ENCODE data around the gene KIF20B.

The KIF20B gene

DNA sequence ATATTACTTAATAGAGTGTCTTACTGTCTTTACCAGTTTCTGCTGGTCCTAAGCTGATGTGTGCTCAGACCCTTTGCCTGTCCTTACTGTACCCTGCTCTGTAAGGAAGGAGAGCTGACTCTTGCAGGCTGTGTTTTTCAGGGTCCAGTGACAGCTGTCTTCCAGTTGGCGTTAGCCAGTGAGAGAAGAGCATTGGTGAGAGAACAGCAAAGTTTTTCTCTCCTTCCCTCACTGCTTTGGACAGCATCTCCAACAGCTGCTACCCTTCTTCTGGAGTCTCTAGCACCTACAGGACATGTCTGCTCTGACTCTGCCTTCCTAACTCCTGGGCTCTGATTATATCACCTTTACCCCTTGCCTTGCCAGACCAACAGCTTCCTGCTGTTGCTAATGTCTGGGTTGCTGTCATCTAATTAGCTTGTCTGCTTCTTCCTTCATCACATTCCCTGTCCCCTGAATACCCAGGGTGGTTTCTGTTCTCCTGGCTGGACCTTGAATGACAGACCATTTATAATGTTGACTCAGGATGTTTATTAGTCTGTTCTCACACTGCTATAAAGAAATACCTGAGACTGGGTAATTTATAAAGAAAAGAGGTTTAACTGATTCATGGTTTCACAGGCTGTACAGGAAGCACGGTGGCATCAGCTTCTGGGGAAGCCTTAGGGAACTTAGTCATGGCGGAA is 32.9 kb upstream of the KIF20B start:
- CTCF ChIA-PET, result interaction anchor here (1.0 to 4.4 kb wide), 6 partner anchors 9 to 25 kb away, joined by 3 to 24 read pairs (median 3); no protein-coding TSS in a partner anchor
- TF ChIP-seq, protein P1, sequence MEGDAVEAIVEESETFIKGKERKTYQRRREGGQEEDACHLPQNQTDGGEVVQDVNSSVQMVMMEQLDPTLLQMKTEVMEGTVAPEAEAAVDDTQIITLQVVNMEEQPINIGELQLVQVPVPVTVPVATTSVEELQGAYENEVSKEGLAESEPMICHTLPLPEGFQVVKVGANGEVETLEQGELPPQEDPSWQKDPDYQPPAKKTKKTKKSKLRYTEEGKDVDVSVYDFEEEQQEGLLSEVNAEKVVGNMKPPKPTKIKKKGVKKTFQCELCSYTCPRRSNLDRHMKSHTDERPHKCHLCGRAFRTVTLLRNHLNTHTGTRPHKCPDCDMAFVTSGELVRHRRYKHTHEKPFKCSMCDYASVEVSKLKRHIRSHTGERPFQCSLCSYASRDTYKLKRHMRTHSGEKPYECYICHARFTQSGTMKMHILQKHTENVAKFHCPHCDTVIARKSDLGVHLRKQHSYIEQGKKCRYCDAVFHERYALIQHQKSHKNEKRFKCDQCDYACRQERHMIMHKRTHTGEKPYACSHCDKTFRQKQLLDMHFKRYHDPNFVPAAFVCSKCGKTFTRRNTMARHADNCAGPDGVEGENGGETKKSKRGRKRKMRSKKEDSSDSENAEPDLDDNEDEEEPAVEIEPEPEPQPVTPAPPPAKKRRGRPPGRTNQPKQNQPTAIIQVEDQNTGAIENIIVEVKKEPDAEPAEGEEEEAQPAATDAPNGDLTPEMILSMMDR (IDR thresholded peaks at IDR 0.05; ENCODE audit: control extremely low read depth, extremely low read depth, low read depth, missing control alignments), result no peak
- no peak for DNase-seq (ENCODE audit: extremely low spot score)
- POLR2A ChIA-PET, result no interaction called here

DNA sequence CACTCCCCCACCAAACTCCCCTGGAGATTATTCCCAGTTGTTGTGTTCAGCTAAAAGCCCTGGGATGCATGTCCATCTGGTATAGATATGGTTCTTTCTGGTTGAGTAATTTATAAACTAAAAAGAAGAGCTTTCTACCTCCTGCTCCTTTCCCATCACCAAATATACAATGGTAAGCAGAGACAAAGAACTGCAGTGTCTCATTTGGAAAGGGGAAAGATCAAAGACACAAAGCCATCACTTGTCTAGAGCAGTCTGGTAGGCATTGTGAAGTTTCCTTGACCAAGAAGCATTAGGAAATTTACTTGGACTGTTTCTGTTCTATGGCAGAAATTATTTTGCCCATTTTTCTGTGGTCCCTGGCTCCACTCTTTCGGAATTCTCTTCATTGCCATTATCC is 31.4 kb upstream of the KIF20B start:
- TF ChIP-seq, protein P1 (IDR thresholded peaks at IDR 0.05; ENCODE audit: control extremely low read depth, extremely low read depth, low read depth, missing control alignments), result no peak
- POLR2A ChIA-PET, result no interaction called here
- no peak for DNase-seq (ENCODE audit: extremely low spot score)
- CTCF ChIA-PET, result interaction anchor here (0.9 to 4.4 kb wide), 3 partner anchors 11 to 21 kb away, joined by 3 to 24 read pairs (median 4); no protein-coding TSS in a partner anchor

DNA sequence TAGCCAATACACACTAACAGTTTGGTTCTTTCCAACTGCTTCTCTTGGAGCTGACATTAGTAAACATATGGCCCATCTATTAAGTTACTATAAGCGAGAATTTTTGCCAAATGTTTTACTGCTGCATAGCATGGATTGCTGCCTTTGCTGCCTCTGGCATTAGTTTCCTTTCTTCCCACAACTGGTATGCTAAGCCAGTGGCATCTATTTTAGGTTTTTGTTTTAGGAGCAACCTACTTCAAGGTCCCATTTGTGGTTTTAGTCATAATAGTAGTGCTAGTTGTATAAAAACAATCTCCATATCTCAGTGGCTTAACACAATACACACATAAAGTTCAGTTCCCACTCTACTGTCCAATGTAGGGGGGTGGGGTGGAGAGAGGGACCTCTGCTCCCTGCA is 30.5 kb upstream of the KIF20B start:
- POLR2A ChIA-PET, result no interaction called here
- CTCF ChIA-PET, result interaction anchor here (1.0 to 4.4 kb wide), 3 partner anchors 9 to 30 kb away, joined by 3 to 24 read pairs (median 4); partner anchors contain the start of gene KIF20B
- DNase-seq (ENCODE audit: extremely low spot score), result no peak
- TF ChIP-seq, protein P1 (IDR thresholded peaks at IDR 0.05; ENCODE audit: control extremely low read depth, extremely low read depth, low read depth, missing control alignments), result no peak

DNA sequence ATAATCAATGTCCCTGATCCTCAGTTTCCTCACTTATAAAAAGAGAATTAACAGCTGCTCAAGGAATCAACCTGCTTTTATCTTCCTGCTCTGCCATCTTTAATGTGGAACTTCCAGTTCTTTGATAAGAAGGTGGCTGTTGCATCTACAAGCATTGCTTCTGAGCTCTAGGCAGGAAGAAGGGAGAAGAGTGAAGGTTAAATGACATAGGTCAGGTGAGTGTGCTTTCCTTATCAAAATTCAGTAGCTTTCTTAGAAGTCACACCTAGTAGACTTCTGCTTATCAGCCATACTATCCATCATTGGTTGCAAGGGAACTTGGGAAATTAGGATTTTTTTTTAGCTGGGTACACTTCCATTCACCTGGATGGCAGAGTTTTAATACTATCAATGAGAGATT is 24.0 kb upstream of the KIF20B start:
- ChIA-PET POLR2A (no interaction called here), CTCF (interaction anchor here (1.1 to 1.8 kb wide), 4 partner anchors 9 to 31 kb away, joined by 3 to 8 read pairs (median 4); no protein-coding TSS in a partner anchor)
- no peak for DNase-seq (ENCODE audit: extremely low spot score)
- TF ChIP-seq, protein P1 (IDR thresholded peaks at IDR 0.05; ENCODE audit: control extremely low read depth, extremely low read depth, low read depth, missing control alignments), result no peak

DNA sequence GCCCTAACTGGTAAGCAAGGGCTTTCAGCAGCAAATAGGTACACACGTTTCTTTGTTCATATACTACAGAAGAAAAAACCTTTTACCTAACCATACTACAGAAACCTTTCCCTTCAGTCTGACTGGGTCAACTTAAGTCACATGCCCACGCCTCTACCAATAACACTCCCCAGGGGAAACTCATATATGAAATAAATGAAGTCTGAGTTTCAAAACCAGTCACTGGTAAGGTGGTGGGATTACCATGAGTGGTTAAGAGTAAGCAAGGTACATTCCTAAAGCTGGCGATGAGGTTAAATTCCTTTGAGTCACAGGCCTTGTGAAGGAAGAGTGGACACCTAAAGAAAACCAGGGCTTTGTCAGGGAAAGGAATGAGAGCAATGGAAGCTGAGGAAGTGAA is 21.4 kb upstream of the KIF20B start:
- CTCF ChIA-PET, result interaction anchor here (0.7 to 2.0 kb wide), 6 partner anchors 9 to 69 kb away, joined by 3 to 7 read pairs (median 4); partner anchors contain the start of gene KIF20B
- POLR2A ChIA-PET, result no interaction called here
- TF ChIP-seq, protein P1 (IDR thresholded peaks at IDR 0.05; ENCODE audit: control extremely low read depth, extremely low read depth, low read depth, missing control alignments), result no peak
- DNase-seq (ENCODE audit: extremely low spot score), result no peak

DNA sequence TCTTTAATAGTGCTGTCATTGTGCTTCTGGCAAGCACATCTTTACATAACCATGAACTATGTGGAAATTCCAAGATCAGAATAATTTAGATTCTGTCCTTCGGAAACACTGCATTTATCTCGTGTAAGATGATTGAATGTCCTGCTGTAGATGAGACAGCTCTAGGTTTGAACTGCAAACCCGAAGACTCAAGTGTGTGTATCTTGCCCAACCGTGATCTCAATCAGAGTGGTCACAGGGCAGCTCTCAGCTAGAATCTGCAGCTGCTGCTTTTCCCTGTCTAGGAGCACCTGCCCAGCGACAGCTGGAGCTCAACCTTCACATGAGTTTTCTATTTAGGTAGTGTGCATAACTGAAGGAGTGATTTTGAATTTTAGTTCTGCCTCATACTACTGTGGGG is 17.5 kb upstream of the KIF20B start:
- no peak for DNase-seq (ENCODE audit: extremely low spot score)
- ChIA-PET POLR2A (no interaction called here), CTCF (interaction anchor here (1.3 to 2.1 kb wide), 3 partner anchors 9 to 17 kb away, joined by 3 to 7 read pairs (median 3); partner anchors contain the start of gene KIF20B)

More for the DNA sequence above, 17.5 kb upstream of the KIF20B start:
- TF ChIP-seq, protein P1 (IDR thresholded peaks at IDR 0.05; ENCODE audit: control extremely low read depth, extremely low read depth, low read depth, missing control alignments), result no peak

All from GM10248 (cell line).